Measurements from ENCODE around the gene PEX14.

The PEX14 gene

DNA sequence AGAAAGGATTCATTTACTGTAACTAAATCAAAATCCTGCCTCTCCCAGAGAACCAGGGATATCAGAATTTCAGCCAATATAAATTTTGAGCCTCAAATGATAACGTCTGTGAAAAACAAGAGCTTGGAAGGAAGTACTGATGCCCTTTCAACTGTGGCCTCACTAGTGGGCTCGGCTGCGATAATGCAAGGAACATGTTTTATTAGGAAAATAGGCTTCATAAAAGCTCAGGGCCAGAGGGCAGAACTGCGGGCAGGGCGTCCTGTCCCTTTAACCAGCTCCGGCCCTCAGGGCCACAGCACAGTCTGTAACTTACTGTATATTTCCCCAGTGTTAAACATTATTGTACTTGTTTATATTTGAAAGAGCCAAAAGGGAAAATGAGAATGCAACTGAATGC lies 122.0 kb downstream of the PEX14 start:
- H2BK15ac ChIP-seq (ENCODE audit: low read depth, poor library complexity, severe bottlenecking): no peak overlapping the region

DNA sequence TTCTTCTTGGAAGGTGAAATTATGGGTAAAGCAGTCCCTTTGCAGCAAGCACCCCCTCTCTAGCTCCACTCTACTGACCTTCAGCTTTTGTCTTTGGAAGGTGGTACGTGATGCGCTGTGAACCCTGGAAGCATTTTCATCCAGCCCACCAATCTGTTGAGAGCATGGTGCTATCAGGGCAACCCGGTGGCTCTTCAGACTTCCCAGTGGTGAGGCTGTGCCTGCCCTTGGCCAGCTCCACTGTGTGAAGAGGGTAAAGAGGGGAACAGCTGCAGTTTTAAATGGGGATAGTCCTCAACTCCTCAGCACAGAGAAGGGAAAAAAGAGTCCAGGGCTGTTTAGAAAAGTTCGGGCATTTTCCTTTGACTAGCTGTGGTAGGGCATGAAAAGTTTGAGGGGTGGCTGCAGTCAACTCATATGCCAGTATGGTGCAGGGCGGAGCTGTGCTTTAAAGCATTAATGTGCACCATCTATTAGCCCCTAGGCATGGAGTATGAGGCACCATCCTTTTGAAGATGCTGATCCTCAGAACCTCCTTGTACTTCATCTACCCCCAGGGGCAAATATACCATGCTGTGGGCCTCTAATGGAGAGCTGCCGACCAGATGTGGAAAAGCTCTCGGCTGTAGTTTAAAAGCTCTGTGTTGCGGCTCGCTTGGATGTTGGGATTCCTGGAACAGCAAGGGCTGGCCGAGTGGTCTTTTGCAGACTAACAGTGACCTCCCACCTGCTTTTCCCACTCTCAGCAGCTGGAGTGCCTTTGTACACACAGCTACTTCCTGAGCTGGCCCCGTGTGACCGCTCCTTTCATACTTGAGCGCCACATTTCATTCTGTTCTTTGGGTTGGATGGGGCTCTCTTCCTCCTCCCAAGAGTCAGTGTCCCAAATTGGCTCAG lies 123.0 kb downstream of the PEX14 start:
- 88% methylated on average over 13 of the region's 13 CpGs for WGBS
- Histone ChIP-seq H3K4ac (ENCODE audit: low read depth in 1 of 2, low read length in 2 of 2) (peak overlapping the region in 1 of 2 experiments; percentile 7), H2BK5ac (ENCODE audit: low read depth, low read length, poor library complexity, severe bottlenecking) (no peak overlapping the region), H3K27ac (ENCODE audit: low read length, poor library complexity, severe bottlenecking) (peak overlapping the region; percentile 8), H3K14ac (ENCODE audit: low read length in 2 of 2) (no peak overlapping the region), H3K23ac (ENCODE audit: low read length in 2 of 2) (no peak overlapping the region), H3K4me2 (ENCODE audit: low read length, poor library complexity, severe bottlenecking) (no peak overlapping the region), H2BK12ac (ENCODE audit: low read length in 2 of 2) (no peak overlapping the region), H4K8ac (ENCODE audit: low read length) (no peak overlapping the region), H2AFZ (ENCODE audit: low read depth, low read length) (no peak overlapping the region), H3K18ac (ENCODE audit: low read depth in 1 of 2, low read length in 2 of 2) (no peak overlapping the region), H4K91ac (ENCODE audit: low read length) (peak overlapping the region; percentile 34), H3K4me1 (ENCODE audit: control insufficient read depth, insufficient read depth, low read depth, low read length) (peaks cover 19% of the 10 kb centered on the region), H3K27me3 (ENCODE audit: control insufficient read depth in 1 of 2, insufficient read depth in 1 of 2, low read length in 2 of 2) (no peaks in the 10 kb centered on the region), H3K79me1 (replicated peaks; ENCODE audit: low read length, poor library complexity, severe bottlenecking) (peaks cover 22% of the 10 kb centered on the region), H3K36me3 (ENCODE audit: control insufficient read depth in 1 of 2, insufficient read depth in 2 of 2, low read depth in 1 of 2, low read length in 2 of 2) (peaks cover 0 to 9% of the 10 kb centered on the region in 2 experiments), H3K9ac (ENCODE audit: low read length) (no peak overlapping the region), H2BK120ac (ENCODE audit: low read depth, low read length) (no peak overlapping the region), H2BK15ac (ENCODE audit: low read depth, poor library complexity, severe bottlenecking) (no peak overlapping the region), H3K9me3 (ENCODE audit: control insufficient read depth, low read length) (no peaks in the 10 kb centered on the region), H3K4me3 (ENCODE audit: insufficient read depth in 1 of 2, low read depth in 1 of 2, low read length in 2 of 2) (no peak overlapping the region), H2AK5ac (ENCODE audit: low read length, severe bottlenecking) (peak overlapping the region; percentile 66)
- no peak for DNase-seq

More for the DNA sequence above, 122.0 kb downstream of the PEX14 start:
- Histone ChIP-seq H4K8ac (ENCODE audit: low read length) (no peak overlapping the region), H3K27me3 (ENCODE audit: control insufficient read depth in 1 of 2, insufficient read depth in 1 of 2, low read length in 2 of 2) (no peaks in the 10 kb centered on the region), H3K36me3 (ENCODE audit: control insufficient read depth in 1 of 2, insufficient read depth in 2 of 2, low read depth in 1 of 2, low read length in 2 of 2) (peaks cover 0 to 6% of the 10 kb centered on the region in 2 experiments), H3K23ac (ENCODE audit: low read length in 2 of 2) (no peak overlapping the region), H3K4me2 (ENCODE audit: low read length, poor library complexity, severe bottlenecking) (no peak overlapping the region), H3K14ac (ENCODE audit: low read length in 2 of 2) (no peak overlapping the region), H3K4me3 (ENCODE audit: insufficient read depth in 1 of 2, low read depth in 1 of 2, low read length in 2 of 2) (no peak overlapping the region), H4K91ac (ENCODE audit: low read length) (no peak overlapping the region), H3K9ac (ENCODE audit: low read length) (no peak overlapping the region), H2BK5ac (ENCODE audit: low read depth, low read length, poor library complexity, severe bottlenecking) (no peak overlapping the region), H3K9me3 (ENCODE audit: control insufficient read depth, low read length) (no peaks in the 10 kb centered on the region), H3K18ac (ENCODE audit: low read depth in 1 of 2, low read length in 2 of 2) (no peak overlapping the region), H2AFZ (ENCODE audit: low read depth, low read length) (no peak overlapping the region), H3K79me1 (replicated peaks; ENCODE audit: low read length, poor library complexity, severe bottlenecking) (peaks cover 22% of the 10 kb centered on the region), H3K4me1 (ENCODE audit: control insufficient read depth, insufficient read depth, low read depth, low read length) (peaks cover 19% of the 10 kb centered on the region), H3K4ac (ENCODE audit: low read depth in 1 of 2, low read length in 2 of 2) (no peak overlapping the region), H2BK12ac (ENCODE audit: low read length in 2 of 2) (no peak overlapping the region), H2AK5ac (ENCODE audit: low read length, severe bottlenecking) (no peak overlapping the region), H3K27ac (ENCODE audit: low read length, poor library complexity, severe bottlenecking) (no peak overlapping the region), H2BK120ac (ENCODE audit: low read depth, low read length) (no peak overlapping the region)
- WGBS: 96% methylated on average over 5 of the region's 6 CpGs
- DNase-seq: no peak

DNA sequence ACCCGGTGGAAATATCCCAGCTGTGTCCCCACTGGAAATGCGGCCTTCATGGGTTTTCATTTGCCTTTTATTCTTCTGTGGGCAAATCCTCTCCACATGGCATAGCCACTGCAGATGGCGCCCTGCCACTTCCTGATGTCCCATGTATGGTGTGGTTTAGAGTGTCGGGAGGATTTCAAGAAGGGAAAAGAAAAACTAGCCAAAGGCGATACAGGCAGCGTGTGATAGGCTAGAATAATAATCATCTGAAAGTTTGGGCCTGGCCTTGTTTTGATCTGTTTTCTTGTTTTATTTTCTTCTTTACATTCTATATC lies 123.6 kb downstream of the PEX14 start:
- no peak for DNase-seq

DNA sequence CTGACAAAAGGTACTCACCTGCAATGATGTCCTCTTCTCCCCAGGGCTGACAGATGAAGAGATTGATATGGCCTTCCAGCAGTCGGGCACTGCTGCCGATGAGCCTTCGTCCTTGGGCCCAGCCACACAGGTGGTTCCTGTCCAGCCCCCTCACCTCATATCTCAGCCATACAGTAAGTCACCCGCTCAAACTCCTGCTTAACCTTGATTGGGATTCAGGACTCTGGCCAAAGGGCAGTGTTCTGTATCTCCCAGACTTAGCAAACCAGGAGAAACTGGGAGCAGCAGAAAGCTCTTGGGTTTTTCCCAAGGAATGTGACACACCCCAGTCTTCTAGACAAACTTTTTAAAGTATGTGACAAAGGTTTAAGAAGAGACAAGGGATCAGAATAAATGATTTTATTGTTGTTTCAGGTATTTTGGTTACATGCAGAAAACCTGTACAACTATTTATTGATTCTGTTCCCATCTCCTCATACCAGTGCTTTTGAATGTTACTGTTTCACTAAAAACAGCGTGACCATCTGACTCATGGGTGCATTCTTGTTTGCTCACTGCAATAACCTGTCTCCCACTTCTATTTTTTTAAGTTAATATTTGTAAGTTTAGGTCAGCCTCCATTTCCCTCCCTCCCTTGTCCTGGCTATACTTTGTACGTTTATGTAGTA lies 124.6 kb downstream of the PEX14 start:
- no peak overlapping the region for H2BK120ac ChIP-seq (ENCODE audit: low read depth, low read length)
- peak overlapping the region; percentile 93 for H2AK5ac ChIP-seq (ENCODE audit: low read length, severe bottlenecking)
- H3K18ac ChIP-seq (ENCODE audit: low read depth in 1 of 2, low read length in 2 of 2): peak overlapping the region in 1 of 2 experiments; percentile 28
- no peak overlapping the region for H3K4me3 ChIP-seq (ENCODE audit: insufficient read depth in 1 of 2, low read depth in 1 of 2, low read length in 2 of 2)
- no peak overlapping the region for H4K8ac ChIP-seq (ENCODE audit: low read length)
- peak overlapping the region; percentile 12 for H3K9ac ChIP-seq (ENCODE audit: low read length)
- no peak overlapping the region for H2AFZ ChIP-seq (ENCODE audit: low read depth, low read length)
- H2BK5ac ChIP-seq (ENCODE audit: low read depth, low read length, poor library complexity, severe bottlenecking): peak overlapping the region; percentile 83
- peaks cover 0 to 14% of the 10 kb centered on the region in 2 experiments for H3K36me3 ChIP-seq (ENCODE audit: control insufficient read depth in 1 of 2, insufficient read depth in 2 of 2, low read depth in 1 of 2, low read length in 2 of 2)
- DNase-seq: peak; percentile 46
- H3K27me3 ChIP-seq (ENCODE audit: control insufficient read depth in 1 of 2, insufficient read depth in 1 of 2, low read length in 2 of 2): no peaks in the 10 kb centered on the region
- H3K4me1 ChIP-seq (ENCODE audit: control insufficient read depth, insufficient read depth, low read depth, low read length): peaks cover 21% of the 10 kb centered on the region
- H3K23ac ChIP-seq (ENCODE audit: low read length in 2 of 2): no peak overlapping the region
- 90% methylated on average over 4 of the region's 6 CpGs for WGBS
- no peak overlapping the region for H3K4ac ChIP-seq (ENCODE audit: low read depth in 1 of 2, low read length in 2 of 2)
- peak overlapping the region in 1 of 2 experiments; percentile 11 for H3K14ac ChIP-seq (ENCODE audit: low read length in 2 of 2)
- no peak overlapping the region for H2BK15ac ChIP-seq (ENCODE audit: low read depth, poor library complexity, severe bottlenecking)
- no peak overlapping the region for H4K91ac ChIP-seq (ENCODE audit: low read length)
- H3K4me2 ChIP-seq (ENCODE audit: low read length, poor library complexity, severe bottlenecking): peak overlapping the region; percentile 3
- H3K27ac ChIP-seq (ENCODE audit: low read length, poor library complexity, severe bottlenecking): peak overlapping the region; percentile 95
- H3K79me1 ChIP-seq (replicated peaks; ENCODE audit: low read length, poor library complexity, severe bottlenecking): peaks cover 24% of the 10 kb centered on the region
- H3K9me3 ChIP-seq (ENCODE audit: control insufficient read depth, low read length): no peaks in the 10 kb centered on the region
- H2BK12ac ChIP-seq (ENCODE audit: low read length in 2 of 2): no peak overlapping the region

More for the DNA sequence above, 123.6 kb downstream of the PEX14 start:
- no peak overlapping the region for H2BK120ac ChIP-seq (ENCODE audit: low read depth, low read length)
- no peak overlapping the region for H3K4ac ChIP-seq (ENCODE audit: low read depth in 1 of 2, low read length in 2 of 2)
- H2BK5ac ChIP-seq (ENCODE audit: low read depth, low read length, poor library complexity, severe bottlenecking): no peak overlapping the region
- H3K27me3 ChIP-seq (ENCODE audit: control insufficient read depth in 1 of 2, insufficient read depth in 1 of 2, low read length in 2 of 2): no peaks in the 10 kb centered on the region
- no peak overlapping the region for H3K9ac ChIP-seq (ENCODE audit: low read length)
- peaks cover 25% of the 10 kb centered on the region for H3K79me1 ChIP-seq (replicated peaks; ENCODE audit: low read length, poor library complexity, severe bottlenecking)
- H3K9me3 ChIP-seq (ENCODE audit: control insufficient read depth, low read length): no peaks in the 10 kb centered on the region
- H3K14ac ChIP-seq (ENCODE audit: low read length in 2 of 2): no peak overlapping the region
- peak overlapping the region; percentile 50 for H2AK5ac ChIP-seq (ENCODE audit: low read length, severe bottlenecking)
- peaks cover 0 to 12% of the 10 kb centered on the region in 2 experiments for H3K36me3 ChIP-seq (ENCODE audit: control insufficient read depth in 1 of 2, insufficient read depth in 2 of 2, low read depth in 1 of 2, low read length in 2 of 2)
- H2BK15ac ChIP-seq (ENCODE audit: low read depth, poor library complexity, severe bottlenecking): no peak overlapping the region
- peak overlapping the region; percentile 8 for H3K27ac ChIP-seq (ENCODE audit: low read length, poor library complexity, severe bottlenecking)
- H3K4me3 ChIP-seq (ENCODE audit: insufficient read depth in 1 of 2, low read depth in 1 of 2, low read length in 2 of 2): no peak overlapping the region
- no peak overlapping the region for H3K23ac ChIP-seq (ENCODE audit: low read length in 2 of 2)
- H4K91ac ChIP-seq (ENCODE audit: low read length): no peak overlapping the region
- 83% methylated on average over 4 of the region's 6 CpGs for whole genome bisulfite sequencing
- H4K8ac ChIP-seq (ENCODE audit: low read length): no peak overlapping the region
- H2AFZ ChIP-seq (ENCODE audit: low read depth, low read length): no peak overlapping the region
- peaks cover 19% of the 10 kb centered on the region for H3K4me1 ChIP-seq (ENCODE audit: control insufficient read depth, insufficient read depth, low read depth, low read length)
- no peak overlapping the region for H3K4me2 ChIP-seq (ENCODE audit: low read length, poor library complexity, severe bottlenecking)
- H3K18ac ChIP-seq (ENCODE audit: low read depth in 1 of 2, low read length in 2 of 2): no peak overlapping the region
- no peak overlapping the region for H2BK12ac ChIP-seq (ENCODE audit: low read length in 2 of 2)

Measured in mesenchymal stem cell (in vitro differentiated cells and primary cell).